Measurements from ENCODE around the gene HBS1L. TPM values are rescaled to one million over a fixed set of nuclear protein-coding genes. Genes with fewer than 3 reads are reported as not detected.

Gene HBS1L
- total and polyA plus RNA-seq, 2 of the 4 experiments (the other 2 are of a cell fraction), result 45.1 to 120 TPM

DNA sequence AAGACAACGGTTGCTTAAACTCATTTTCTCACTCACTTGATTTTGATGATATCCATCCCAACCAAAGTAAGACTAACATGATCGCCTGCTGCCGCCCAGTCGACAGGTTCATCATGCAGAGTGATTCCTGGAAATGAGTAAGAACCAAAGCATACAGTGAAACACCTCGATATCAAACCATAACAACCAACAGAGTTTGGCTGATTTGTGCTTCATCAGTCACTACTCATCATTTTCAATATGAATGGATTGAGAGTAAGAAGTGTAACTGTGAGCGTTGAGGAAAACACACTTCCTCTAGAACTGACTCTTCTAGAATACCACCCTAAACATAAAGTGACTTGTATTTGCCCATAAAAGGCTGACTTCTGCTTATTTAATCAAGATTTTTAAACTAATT lies 75.5 kb downstream of the HBS1L start:
- ATAC-seq (ENCODE audit: low read depth) (no peak), DNase-seq (no peak)
- dilution Hi-C loops (cut with HindIII; ENCODE audit: low sequenced_read_pairs, unreplicated experiment) (no loop called here), in situ Hi-C loops (cut with MboI; ENCODE audit: low sequenced_read_pairs) (no loop called here), intact Hi-C loops (cut with micrococcal nuclease) (no loop called here)
- H2BK20ac ChIP-seq (ENCODE audit: low read depth, low read length), result no peak overlapping the region
- H3K27ac ChIP-seq (ENCODE audit: insufficient read depth, low read length), result no peak overlapping the region
- H3K79me1 ChIP-seq (ENCODE audit: low read depth in 1 of 2, low read length in 2 of 2), result peaks cover 0 to 2% of the 10 kb centered on the region in 2 experiments; a peak in 1 of 4 replicates
- no peak overlapping the region for H3K56ac ChIP-seq (ENCODE audit: extremely low read depth, insufficient read depth, low read length)
- TF ChIP-seq NFE2L2 (IDR thresholded peaks at IDR 0.05; ENCODE audit: low read depth, low read length) (no peak), RCOR1 (IDR thresholded peaks at IDR 0.05; ENCODE audit: insufficient replicate concordance, low read length) (no peak), MAFK (IDR thresholded peaks at IDR 0.05; ENCODE audit: low read depth, low read length) (no peak), FOS (IDR thresholded peaks at IDR 0.05; ENCODE audit: low read depth, low read length) (no peak), POLR2A (IDR thresholded peaks at IDR 0.05; ENCODE audit: low read depth, low read length) (no peak), RAD21 (IDR thresholded peaks at IDR 0.05; ENCODE audit: low read length) (no peak), BHLHE40 (IDR thresholded peaks at IDR 0.05; ENCODE audit: low read depth, low read length) (no peak), CEBPB (IDR thresholded peaks at IDR 0.05; ENCODE audit: low read depth, low read length) (no peak)
- TF ChIP-seq, protein P1, sequence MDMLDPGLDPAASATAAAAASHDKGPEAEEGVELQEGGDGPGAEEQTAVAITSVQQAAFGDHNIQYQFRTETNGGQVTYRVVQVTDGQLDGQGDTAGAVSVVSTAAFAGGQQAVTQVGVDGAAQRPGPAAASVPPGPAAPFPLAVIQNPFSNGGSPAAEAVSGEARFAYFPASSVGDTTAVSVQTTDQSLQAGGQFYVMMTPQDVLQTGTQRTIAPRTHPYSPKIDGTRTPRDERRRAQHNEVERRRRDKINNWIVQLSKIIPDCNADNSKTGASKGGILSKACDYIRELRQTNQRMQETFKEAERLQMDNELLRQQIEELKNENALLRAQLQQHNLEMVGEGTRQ (IDR thresholded peaks at IDR 0.05; ENCODE audit: low read depth, low read length), result no peak
- H2BK15ac ChIP-seq (ENCODE audit: low read depth, low read length), result no peak overlapping the region
- CTCF ChIA-PET, result no interaction called here
- no peak overlapping the region for H2BK5ac ChIP-seq (ENCODE audit: low read depth, low read length, poor library complexity, severe bottlenecking)
- no peak overlapping the region for H2BK120ac ChIP-seq (ENCODE audit: low read depth, low read length)
- no peak overlapping the region for H3K4me2 ChIP-seq (ENCODE audit: low read depth, low read length)
- no peak overlapping the region for H4K8ac ChIP-seq (ENCODE audit: low read depth in 2 of 2, low read length in 2 of 2)
- no peak overlapping the region for H2AK5ac ChIP-seq (ENCODE audit: low read depth, low read length)
- H3K9ac ChIP-seq (ENCODE audit: low read depth, low read length), result no peak overlapping the region
- no peak overlapping the region for H2AK9ac ChIP-seq (replicated peaks; ENCODE audit: low read depth, low read length, poor library complexity)
- no peaks in the 10 kb centered on the region for H3K4me1 ChIP-seq (ENCODE audit: control insufficient read depth, insufficient read depth, low read length)
- no peaks in the 10 kb centered on the region for H3K9me3 ChIP-seq (ENCODE audit: control insufficient read depth, insufficient read depth, low read length)
- H3K4me3 ChIP-seq (ENCODE audit: insufficient read depth, low read depth, low read length), result no peak overlapping the region
- no peak overlapping the region for H3K4ac ChIP-seq (ENCODE audit: low read depth, low read length)
- POLR2A ChIA-PET (ENCODE audit: unreplicated experiment), result no interaction called here
- no peak overlapping the region for H3K23ac ChIP-seq (ENCODE audit: low read depth, low read length)
- no peak overlapping the region for H3K14ac ChIP-seq (replicated peaks; ENCODE audit: low read depth, low read length)
- no peak overlapping the region for H4K5ac ChIP-seq (ENCODE audit: low read depth, low read length)
- H3K18ac ChIP-seq (ENCODE audit: low read depth, low read length), result no peak overlapping the region
- no peaks in the 10 kb centered on the region for H3K27me3 ChIP-seq (ENCODE audit: control insufficient read depth, insufficient read depth, low read length)
- WGBS, 2 experiments (ENCODE audit: extremely low coverage in 2 of 2, insufficient read length in 1 of 2), result no CpG with 5 or more reads among the region's 6 CpGs
- no TSS peak for BruUV-seq (replicated peaks)
- peaks cover 10% of the 10 kb centered on the region for H3K36me3 ChIP-seq (ENCODE audit: control insufficient read depth, insufficient read depth, low read length)
- H4K20me1 ChIP-seq (ENCODE audit: insufficient read depth, low read length), result no peaks in the 10 kb centered on the region
- H2AFZ ChIP-seq (replicated peaks; ENCODE audit: low read length, poor library complexity), result no peak overlapping the region
- no peak overlapping the region for H4K91ac ChIP-seq (ENCODE audit: insufficient read depth, low read depth, low read length)
- 0 out of 2 replicates have a peak, but pooled peaks cover 5% of the 10 kb centered on the region for H3K9me1 ChIP-seq (ENCODE audit: insufficient read depth, low read length)

Measured in IMR-90 (cell line).